SK-N-SH (cell line): ENCODE results near the gene SPSB4.

Source experiments
- EP300 ChIP-seq, 2 experiments: IDR thresholded peaks; 2 replicates each; pipeline versions ENCODE4 v1.4.0 to v1.6.1; 2012; ENCODE audit warnings: borderline replicate concordance in 1 of 2, low read depth in 1 of 2, low read length in 1 of 2
- EZH2phosphoT487 ChIP-seq: fragments of 200-600 bp; sonication (generic); IDR thresholded peaks from 2 replicates; pipeline ENCODE4 v1.6.1; 2017; ENCODE audit warnings: low read depth, mixed run types, mild to moderate bottlenecking, antibody characterized with exemption, moderate library complexity, borderline replicate concordance
- FOSL2 ChIP-seq: IDR thresholded peaks from 2 replicates; pipeline ENCODE4 v1.4.0; 2012; ENCODE audit warnings: low read depth, mild to moderate bottlenecking, moderate library complexity, borderline replicate concordance
- FOXM1 ChIP-seq: IDR thresholded peaks from 2 replicates; pipeline ENCODE4 v1.4.0; 2012; ENCODE audit warnings: low read depth, mild to moderate bottlenecking
- RFX5 ChIP-seq: IDR thresholded peaks from 2 replicates; pipeline ENCODE4 v1.6.1; 2012; ENCODE audit warnings: mild to moderate bottlenecking, improper control_type of control experiment, low read length
- SIN3A ChIP-seq: IDR thresholded peaks from 2 replicates; pipeline ENCODE4 v1.6.1; 2012; ENCODE audit warnings: low read depth, mild to moderate bottlenecking, low read length, moderate library complexity, borderline replicate concordance
- SMC3 ChIP-seq: IDR thresholded peaks from 2 replicates; pipeline ENCODE4 v1.6.1; 2012; ENCODE audit warnings: low read depth, low read length, improper control_type of control experiment
- TF ChIP-seq, protein P1 (sequence below): IDR thresholded peaks from 2 replicates; pipeline ENCODE4 v1.4.0; 2012; ENCODE audit warnings: low read depth
- TF ChIP-seq, protein P2 (sequence below): fragments of 200-600 bp; sonication (generic); IDR thresholded peaks from 2 replicates; pipeline ENCODE4 v1.6.1; 2017; ENCODE audit warnings: antibody characterized with exemption, mild to moderate bottlenecking, moderate library complexity
- TF ChIP-seq, protein P3 (sequence below): IDR thresholded peaks from 2 replicates; pipeline ENCODE4 v1.6.1; 2012; ENCODE audit warnings: mild to moderate bottlenecking, low read depth, low read length, moderate library complexity

DNA sequence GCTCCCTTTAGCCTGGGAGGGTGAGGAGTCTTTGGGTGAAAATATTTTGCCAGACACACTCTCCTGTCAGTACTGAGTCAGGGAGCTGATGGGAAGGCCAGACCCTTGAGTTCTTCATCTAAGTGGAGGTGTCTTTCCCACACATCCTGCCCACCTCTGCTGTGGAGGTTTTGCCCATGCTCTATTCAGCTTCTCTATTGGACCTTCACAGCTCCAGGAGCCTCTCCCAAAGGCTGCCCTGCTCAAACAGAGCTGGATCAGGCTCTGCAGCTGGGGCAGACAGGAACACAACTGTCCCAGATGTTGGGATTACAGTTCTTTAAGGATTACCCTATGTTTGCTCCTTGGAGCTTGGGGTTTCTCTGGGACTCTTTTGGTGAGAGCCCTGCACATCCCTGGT lies 77.9 kb downstream of the SPSB4 start:
- TF ChIP-seq, protein P1, sequence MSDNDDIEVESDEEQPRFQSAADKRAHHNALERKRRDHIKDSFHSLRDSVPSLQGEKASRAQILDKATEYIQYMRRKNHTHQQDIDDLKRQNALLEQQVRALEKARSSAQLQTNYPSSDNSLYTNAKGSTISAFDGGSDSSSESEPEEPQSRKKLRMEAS: no peak
- TF ChIP-seq, protein P2, sequence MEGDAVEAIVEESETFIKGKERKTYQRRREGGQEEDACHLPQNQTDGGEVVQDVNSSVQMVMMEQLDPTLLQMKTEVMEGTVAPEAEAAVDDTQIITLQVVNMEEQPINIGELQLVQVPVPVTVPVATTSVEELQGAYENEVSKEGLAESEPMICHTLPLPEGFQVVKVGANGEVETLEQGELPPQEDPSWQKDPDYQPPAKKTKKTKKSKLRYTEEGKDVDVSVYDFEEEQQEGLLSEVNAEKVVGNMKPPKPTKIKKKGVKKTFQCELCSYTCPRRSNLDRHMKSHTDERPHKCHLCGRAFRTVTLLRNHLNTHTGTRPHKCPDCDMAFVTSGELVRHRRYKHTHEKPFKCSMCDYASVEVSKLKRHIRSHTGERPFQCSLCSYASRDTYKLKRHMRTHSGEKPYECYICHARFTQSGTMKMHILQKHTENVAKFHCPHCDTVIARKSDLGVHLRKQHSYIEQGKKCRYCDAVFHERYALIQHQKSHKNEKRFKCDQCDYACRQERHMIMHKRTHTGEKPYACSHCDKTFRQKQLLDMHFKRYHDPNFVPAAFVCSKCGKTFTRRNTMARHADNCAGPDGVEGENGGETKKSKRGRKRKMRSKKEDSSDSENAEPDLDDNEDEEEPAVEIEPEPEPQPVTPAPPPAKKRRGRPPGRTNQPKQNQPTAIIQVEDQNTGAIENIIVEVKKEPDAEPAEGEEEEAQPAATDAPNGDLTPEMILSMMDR: no peak
- TF ChIP-seq EZH2phosphoT487 (no peak), SIN3A (no peak), RFX5 (no peak), FOXM1 (no peak), SMC3 (no peak), FOSL2 (no peak), EP300 (IDR thresholded peaks at IDR 0.05; ENCODE audit: borderline replicate concordance in 1 of 2, low read depth in 1 of 2, low read length in 1 of 2) (no peak)
- TF ChIP-seq, protein P3, sequence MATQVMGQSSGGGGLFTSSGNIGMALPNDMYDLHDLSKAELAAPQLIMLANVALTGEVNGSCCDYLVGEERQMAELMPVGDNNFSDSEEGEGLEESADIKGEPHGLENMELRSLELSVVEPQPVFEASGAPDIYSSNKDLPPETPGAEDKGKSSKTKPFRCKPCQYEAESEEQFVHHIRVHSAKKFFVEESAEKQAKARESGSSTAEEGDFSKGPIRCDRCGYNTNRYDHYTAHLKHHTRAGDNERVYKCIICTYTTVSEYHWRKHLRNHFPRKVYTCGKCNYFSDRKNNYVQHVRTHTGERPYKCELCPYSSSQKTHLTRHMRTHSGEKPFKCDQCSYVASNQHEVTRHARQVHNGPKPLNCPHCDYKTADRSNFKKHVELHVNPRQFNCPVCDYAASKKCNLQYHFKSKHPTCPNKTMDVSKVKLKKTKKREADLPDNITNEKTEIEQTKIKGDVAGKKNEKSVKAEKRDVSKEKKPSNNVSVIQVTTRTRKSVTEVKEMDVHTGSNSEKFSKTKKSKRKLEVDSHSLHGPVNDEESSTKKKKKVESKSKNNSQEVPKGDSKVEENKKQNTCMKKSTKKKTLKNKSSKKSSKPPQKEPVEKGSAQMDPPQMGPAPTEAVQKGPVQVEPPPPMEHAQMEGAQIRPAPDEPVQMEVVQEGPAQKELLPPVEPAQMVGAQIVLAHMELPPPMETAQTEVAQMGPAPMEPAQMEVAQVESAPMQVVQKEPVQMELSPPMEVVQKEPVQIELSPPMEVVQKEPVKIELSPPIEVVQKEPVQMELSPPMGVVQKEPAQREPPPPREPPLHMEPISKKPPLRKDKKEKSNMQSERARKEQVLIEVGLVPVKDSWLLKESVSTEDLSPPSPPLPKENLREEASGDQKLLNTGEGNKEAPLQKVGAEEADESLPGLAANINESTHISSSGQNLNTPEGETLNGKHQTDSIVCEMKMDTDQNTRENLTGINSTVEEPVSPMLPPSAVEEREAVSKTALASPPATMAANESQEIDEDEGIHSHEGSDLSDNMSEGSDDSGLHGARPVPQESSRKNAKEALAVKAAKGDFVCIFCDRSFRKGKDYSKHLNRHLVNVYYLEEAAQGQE: no peak
